B cell (primary cell): Measurements from ENCODE around the gene EXOC4. TPM values are rescaled to one million over a fixed set of nuclear protein-coding genes. Genes with fewer than 3 reads are reported as not detected.
A peak's percentile ranks its signal among the peaks of the same experiment; 100 is the strongest.

Source experiments
- ATAC-seq: fragments of 200-7000 bp; cut with Tn5 transposase; one replicate; pipeline ENCODE4 v1.10.0; 2021; ENCODE audit warnings: low read depth, mild to moderate bottlenecking, moderate number of reproducible peaks, moderate library complexity
- CTCF ChIA-PET: fragments of 350-600 bp; sonication (Branson Sonifier 250); formaldehyde crosslinking; loops from one replicate; lab custom pipeline; 2021; ENCODE audit warnings: antibody characterized with exemption, inconsistent platforms; lab: Charles Lee
- POLR2A ChIA-PET: fragments of 350-600 bp; sonication (Branson Sonifier 250); formaldehyde crosslinking; loops from one replicate; lab custom pipeline; 2021; ENCODE audit warnings: antibody characterized with exemption; lab: Charles Lee
- DNase-seq: peaks from one replicate; pipeline ENCODE4 v3.0.0; 2013
- H2AFZ ChIP-seq: 2 replicates; pipeline ENCODE4 v1.6.1; 2012; ENCODE audit warnings: mild to moderate bottlenecking, low read depth, low read length; ENCODE audit not compliant: insufficient read depth, poor library complexity, severe bottlenecking
- H3K27ac ChIP-seq, 2 donors: 1 replicate in 1 of 2; 2 replicates in 1 of 2; pipeline ENCODE4 v1.5.1; 2012 to 2013; ENCODE audit warnings: low read length in 2 of 2, mild to moderate bottlenecking in 2 of 2, moderate library complexity in 1 of 2
- H3K27me3 ChIP-seq, 4 experiments: fragments of 200-600 bp in 1 of 4; sonication (generic) in 1 of 4; replicated peaks in 1 of 4; 1 replicate in 2 of 4; 2 replicates in 2 of 4; pipeline versions ENCODE4 v1.6.1 to v1.7.0; 2013 to 2016; ENCODE audit warnings: low read length in 3 of 4, mild to moderate bottlenecking in 2 of 4, mixed read lengths in 1 of 4, moderate library complexity in 1 of 4; ENCODE audit not compliant: insufficient read depth in 4 of 4, control insufficient read depth in 3 of 4; ENCODE audit errors: control extremely low read depth in 1 of 4
- H3K36me3 ChIP-seq, 2 experiments: replicated peaks in 1 of 2; 1 replicate in 1 of 2; 2 replicates in 1 of 2; pipeline versions ENCODE4 v1.6.1 to v1.7.1; 2013; ENCODE audit warnings: low read length in 1 of 2; ENCODE audit not compliant: insufficient read depth in 2 of 2, control insufficient read depth in 1 of 2; ENCODE audit errors: control extremely low read depth in 1 of 2, extremely low read depth in 1 of 2
- H3K4me1 ChIP-seq, 2 donors: fragments of 200-600 bp in 1 of 2; sonication (generic) in 1 of 2; 1 replicate in 1 of 2; 2 replicates in 1 of 2; pipeline versions ENCODE4 v1.5.1 to v1.6.1; 2013 to 2017; ENCODE audit warnings: low read length in 2 of 2; ENCODE audit not compliant: control insufficient read depth in 2 of 2, insufficient read depth in 2 of 2
- H3K4me2 ChIP-seq: replicated peaks from 2 replicates; pipeline ENCODE3; 2012; ENCODE audit warnings: mild to moderate bottlenecking, low read depth, low read length; ENCODE audit not compliant: poor library complexity, severe bottlenecking
- H3K4me3 ChIP-seq, 5 experiments: fragments of 200-600 bp in 1 of 5; sonication (generic) in 1 of 5; 1 replicate in 3 of 5; 2 replicates in 2 of 5; pipeline versions ENCODE4 v1.5.1 to v1.7.0; 2011 to 2016; ENCODE audit warnings: low read length in 4 of 5, mild to moderate bottlenecking in 4 of 5, low read depth in 2 of 5, control low read depth in 1 of 5, moderate library complexity in 1 of 5; ENCODE audit not compliant: insufficient read depth in 1 of 5; ENCODE audit errors: control extremely low read depth in 1 of 5, extremely low read depth in 1 of 5
- H3K79me2 ChIP-seq: fragments of 200-600 bp; sonication (generic); one replicate; pipeline ENCODE4 v1.6.0; 2016; ENCODE audit warnings: low read length; ENCODE audit not compliant: control insufficient read depth, insufficient read depth
- H3K9ac ChIP-seq: fragments of 200-600 bp; sonication (generic); 2 replicates; pipeline ENCODE4 v1.6.1; 2017; ENCODE audit warnings: mild to moderate bottlenecking, low read length, moderate library complexity
- H3K9me3 ChIP-seq, 3 donors: one replicate each; pipeline versions ENCODE4 v1.6.1 to v1.7.1; 2013; ENCODE audit warnings: low read length in 2 of 3; ENCODE audit not compliant: control insufficient read depth in 2 of 3, insufficient read depth in 1 of 3; ENCODE audit errors: control extremely low read depth in 1 of 3
- H4K20me1 ChIP-seq: 2 replicates; pipeline ENCODE4 v1.6.0; 2012; ENCODE audit warnings: mild to moderate bottlenecking, low read length; ENCODE audit not compliant: insufficient read depth, control insufficient read depth, poor library complexity, severe bottlenecking
- H3K27ac Mint-ChIP-seq: one replicate; pipeline ENCODE4 v1.8.0; 2021; ENCODE audit warnings: mixed read lengths
- H3K27me3 Mint-ChIP-seq: one replicate; pipeline ENCODE4 v1.8.0; 2021; ENCODE audit warnings: mixed read lengths
- H3K4me1 Mint-ChIP-seq: one replicate; pipeline ENCODE4 v1.8.0; 2021; ENCODE audit warnings: mixed read lengths
- H3K4me3 Mint-ChIP-seq: one replicate; pipeline ENCODE4 v1.8.0; 2021; ENCODE audit warnings: mixed read lengths
- H3K9me3 Mint-ChIP-seq: one replicate; pipeline ENCODE4 v1.8.0; 2022; ENCODE audit warnings: mixed read lengths; ENCODE audit not compliant: insufficient read depth
- EZH2 ChIP-seq: IDR thresholded peaks from 2 replicates; pipeline ENCODE4 v1.6.1; 2012; ENCODE audit warnings: borderline replicate concordance, low read depth, mild to moderate bottlenecking, moderate library complexity, low read length; ENCODE audit not compliant: insufficient read depth, poor library complexity, severe bottlenecking
- WGBS: methylation state at CpG from one replicate; pipeline ENCODE4 v1.1.5; 2013; ENCODE audit warnings: missing lambda C conversion rate; ENCODE audit not compliant: insufficient coverage; 5-methylcytosine and 5-hydroxymethylcytosine counted together
- intact Hi-C: fragments of 100-400 bp; cut with micrococcal nuclease; formaldehyde crosslinking; loops from one replicate; pipeline ENCODE4 v1.10.0; 2022
- polyA plus RNA-seq: library from polyadenylated mRNA; depleted of rRNA; stranded (reverse); fragments of >200 nt; gene quantifications from 2 replicates; pipeline ENCODE4 v1.2.3, GENCODE V29; 2012
- total RNA-seq, 2 donors: library from RNA; stranded (reverse); fragments of 120-200 nt in 1 of 2; gene quantifications; 1 replicate in 1 of 2; 2 replicates in 1 of 2; pipeline versions ENCODE4 v1.2.3 to v1.2.4, GENCODE V29; 2013 to 2022
- TF ChIP-seq, protein P1 (sequence below): fragments of 200-600 bp; IDR thresholded peaks from one replicate; pipeline ENCODE4 v1.8.0; 2022; ENCODE audit warnings: antibody characterized with exemption, mild to moderate bottlenecking

Gene EXOC4
- total and polyA plus RNA-seq, 2 donors (not counting 1 experiment from before 2014, with no cell fraction given), result 16.7 to 135 TPM

- WGBS, result 80% methylated on average over 1 of the region's 2 CpGs
- ATAC-seq (no peak), DNase-seq (no peak)
- Histone ChIP-seq H3K27ac (no peak overlapping the region), H3K4me2 (no peak overlapping the region), H3K79me2 (peaks cover 56% of the 10 kb centered on the region), H3K9me3 (no peaks in the 10 kb centered on the region), H2AFZ (no peak overlapping the region), H3K4me3 (no peak overlapping the region), H4K20me1 (no peaks in the 10 kb centered on the region), H3K4me1 (peaks cover 4 to 7% of the 10 kb centered on the region in 2 donors), H3K36me3 (peaks cover 0 to 2% of the 10 kb centered on the region in 2 experiments), H3K9ac (no peak overlapping the region), H3K27me3 (no peaks in the 10 kb centered on the region)
- Mint-ChIP-seq H3K4me1 (peaks cover 29% of the 10 kb centered on the region), H3K4me3 (peak overlapping the region; percentile 13), H3K9me3 (no peaks in the 10 kb centered on the region), H3K27me3 (no peaks in the 10 kb centered on the region), H3K27ac (no peak overlapping the region)
- TF ChIP-seq, protein P1, sequence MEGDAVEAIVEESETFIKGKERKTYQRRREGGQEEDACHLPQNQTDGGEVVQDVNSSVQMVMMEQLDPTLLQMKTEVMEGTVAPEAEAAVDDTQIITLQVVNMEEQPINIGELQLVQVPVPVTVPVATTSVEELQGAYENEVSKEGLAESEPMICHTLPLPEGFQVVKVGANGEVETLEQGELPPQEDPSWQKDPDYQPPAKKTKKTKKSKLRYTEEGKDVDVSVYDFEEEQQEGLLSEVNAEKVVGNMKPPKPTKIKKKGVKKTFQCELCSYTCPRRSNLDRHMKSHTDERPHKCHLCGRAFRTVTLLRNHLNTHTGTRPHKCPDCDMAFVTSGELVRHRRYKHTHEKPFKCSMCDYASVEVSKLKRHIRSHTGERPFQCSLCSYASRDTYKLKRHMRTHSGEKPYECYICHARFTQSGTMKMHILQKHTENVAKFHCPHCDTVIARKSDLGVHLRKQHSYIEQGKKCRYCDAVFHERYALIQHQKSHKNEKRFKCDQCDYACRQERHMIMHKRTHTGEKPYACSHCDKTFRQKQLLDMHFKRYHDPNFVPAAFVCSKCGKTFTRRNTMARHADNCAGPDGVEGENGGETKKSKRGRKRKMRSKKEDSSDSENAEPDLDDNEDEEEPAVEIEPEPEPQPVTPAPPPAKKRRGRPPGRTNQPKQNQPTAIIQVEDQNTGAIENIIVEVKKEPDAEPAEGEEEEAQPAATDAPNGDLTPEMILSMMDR, result no peak
- no peak for TF ChIP-seq EZH2
- CTCF ChIA-PET, result no interaction called here
- POLR2A ChIA-PET, result no interaction called here
- intact Hi-C loops, result no loop called here
These were observed 2.6 kb downstream of the EXOC4 start for GRCh38 chr7:133255486-133255885.

GRCh38 chr7:133258174-133258573 is 5.3 kb downstream of the EXOC4 start:
- H3K9me3 Mint-ChIP-seq, result no peaks in the 10 kb centered on the region
- 96% methylated on average over 6 of the region's 6 CpGs for WGBS
- TF ChIP-seq, protein P1, result no peak
- TF ChIP-seq EZH2, result no peak
- DNase-seq, result no peak
- H3K27ac Mint-ChIP-seq, result no peak overlapping the region
- CTCF ChIA-PET, result no interaction called here
- intact Hi-C loops, result no loop called here
- H3K79me2 ChIP-seq, result peaks cover 71% of the 10 kb centered on the region
- H3K9me3 ChIP-seq, result no peaks in the 10 kb centered on the region
- H3K36me3 ChIP-seq, result peaks cover 0 to 2% of the 10 kb centered on the region in 2 experiments
- H3K27me3 Mint-ChIP-seq, result no peaks in the 10 kb centered on the region
- no peak for ATAC-seq
- H3K4me1 Mint-ChIP-seq, result peaks cover 32% of the 10 kb centered on the region
- POLR2A ChIA-PET, result no interaction called here
- H4K20me1 ChIP-seq, result no peaks in the 10 kb centered on the region
- no peak overlapping the region for H3K4me3 Mint-ChIP-seq
- no peak overlapping the region for H2AFZ ChIP-seq
- H3K4me3 ChIP-seq, result no peak overlapping the region
- H3K9ac ChIP-seq, result no peak overlapping the region
- H3K4me1 ChIP-seq, result peaks cover 4 to 7% of the 10 kb centered on the region in 2 donors
- no peaks in the 10 kb centered on the region for H3K27me3 ChIP-seq
- H3K27ac ChIP-seq, result no peak overlapping the region
- no peak overlapping the region for H3K4me2 ChIP-seq
